ENCODE measurements around the gene CCDC88B.
A peak's percentile ranks its signal among the peaks of the same experiment; 100 is the strongest.

Gene CCDC88B

DNA sequence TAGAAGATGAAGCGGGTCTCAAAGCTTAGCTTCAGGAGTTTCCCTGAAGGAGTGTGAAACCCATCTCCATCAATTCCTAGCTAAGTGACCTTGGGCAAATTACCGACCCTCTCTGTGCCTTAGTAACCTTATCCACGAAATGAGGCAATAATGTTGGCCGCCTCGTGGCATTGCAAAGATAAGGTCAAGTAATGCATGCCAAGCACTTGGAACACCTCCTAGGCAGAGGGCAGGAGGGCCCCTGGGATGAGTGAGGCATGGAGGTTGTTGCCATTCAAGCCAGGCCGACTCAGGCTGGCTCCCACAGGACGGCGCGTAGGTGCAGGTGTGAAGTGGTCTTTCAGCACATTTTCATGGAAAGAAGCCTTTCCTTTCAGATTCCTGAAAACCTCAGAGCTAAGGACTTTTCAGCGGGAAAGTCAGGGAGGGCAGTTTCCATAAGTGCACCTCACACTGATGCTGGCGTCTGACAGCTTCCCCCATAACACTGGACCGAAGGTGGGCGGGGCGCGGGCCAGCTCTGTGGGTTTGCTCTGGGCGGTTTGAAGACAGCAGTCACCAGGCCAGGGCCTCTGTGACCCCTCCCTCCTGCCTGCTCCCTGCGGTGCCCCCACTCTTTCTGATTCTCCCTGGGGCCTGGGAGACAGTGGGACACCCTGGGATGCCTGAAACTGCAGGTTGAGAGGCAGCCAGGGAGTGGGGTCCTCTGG is 44.2 kb downstream of the CCDC88B start:
- no peak for DNase-seq

DNA sequence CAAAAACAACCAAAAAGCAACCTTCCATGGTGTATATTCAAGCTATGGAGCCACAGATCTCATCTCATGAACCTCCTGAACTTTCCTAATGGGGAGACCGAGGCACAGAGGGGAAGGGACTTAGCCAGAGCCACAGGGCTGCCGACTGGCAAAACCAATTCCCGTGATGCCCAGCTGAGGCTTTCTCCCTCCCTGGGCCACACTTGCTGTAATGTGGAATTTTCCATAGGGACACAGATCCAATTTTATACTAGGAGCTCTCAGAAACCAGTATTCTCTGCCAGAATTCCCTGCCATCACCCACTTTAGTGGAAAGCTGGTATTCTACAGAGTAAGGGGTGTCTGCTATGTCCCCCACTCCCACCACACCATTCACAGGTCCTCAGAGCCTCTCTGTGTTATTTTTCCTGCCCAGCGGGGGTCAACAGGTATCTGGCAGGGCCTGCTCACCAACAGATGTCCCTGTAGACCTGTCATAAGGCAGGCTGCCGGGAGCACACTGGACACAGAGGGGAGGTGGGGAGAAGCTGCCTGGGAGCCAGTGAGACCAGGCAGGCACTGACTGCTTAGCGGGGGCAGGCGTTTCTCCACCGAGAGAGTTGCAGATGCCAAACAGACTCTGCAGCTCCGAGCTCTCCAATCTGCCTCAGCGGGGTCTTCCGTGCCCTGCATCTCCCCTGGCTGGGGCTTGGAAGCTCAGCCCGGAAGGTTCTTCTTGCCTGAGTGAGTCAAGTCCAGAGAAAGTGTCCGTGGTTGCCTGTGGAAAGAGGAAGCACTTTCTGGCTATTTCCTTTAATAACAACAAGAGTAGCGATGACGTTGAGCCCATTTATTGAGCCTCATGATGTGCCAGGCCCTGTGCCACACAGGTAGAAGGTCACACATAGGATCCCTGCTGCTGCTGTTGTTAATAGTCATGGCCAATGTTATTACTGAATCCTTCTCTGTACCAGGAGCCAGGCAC is 45.3 kb downstream of the CCDC88B start:
- peak; percentile 46 for DNase-seq

DNA sequence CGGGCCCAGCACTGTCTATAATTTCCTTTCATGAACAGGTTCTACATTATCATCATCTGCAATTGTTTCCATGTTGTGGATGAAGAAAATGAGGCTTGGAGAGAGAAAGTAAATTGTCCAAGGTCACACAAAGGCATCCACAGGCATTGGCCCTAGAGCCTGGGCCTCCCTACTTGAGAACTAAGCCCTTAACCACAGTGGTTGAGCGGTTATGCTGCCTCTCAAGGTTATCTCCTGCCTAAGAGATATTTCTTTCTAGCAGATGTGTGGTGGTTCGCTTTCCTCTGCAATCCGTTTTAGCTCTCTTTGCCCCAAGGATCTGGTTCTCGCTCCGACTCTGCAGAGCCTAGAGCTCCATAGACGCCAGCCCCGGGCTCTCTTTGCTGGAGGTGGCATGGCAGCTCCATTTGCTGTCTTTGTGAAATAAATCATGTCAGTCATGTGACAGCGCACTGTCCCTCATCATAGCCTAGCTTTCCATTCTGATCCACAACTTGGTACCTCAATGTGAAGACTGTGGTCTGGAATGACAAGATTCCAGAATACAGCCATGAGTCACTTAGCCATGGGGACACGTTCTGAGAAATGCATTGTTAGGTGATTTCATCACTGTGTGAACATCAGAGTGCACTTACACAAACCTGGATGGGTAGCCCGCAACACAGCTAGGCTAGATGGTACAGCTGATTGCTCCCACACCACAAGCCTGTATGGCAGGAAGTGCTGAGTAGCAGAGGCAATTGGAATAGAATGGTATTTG is 46.1 kb downstream of the CCDC88B start:
- no peak for DNase-seq

GRCh38 chr11:64387916-64388315 is 47.9 kb downstream of the CCDC88B start:
- no peak for DNase-seq

DNA sequence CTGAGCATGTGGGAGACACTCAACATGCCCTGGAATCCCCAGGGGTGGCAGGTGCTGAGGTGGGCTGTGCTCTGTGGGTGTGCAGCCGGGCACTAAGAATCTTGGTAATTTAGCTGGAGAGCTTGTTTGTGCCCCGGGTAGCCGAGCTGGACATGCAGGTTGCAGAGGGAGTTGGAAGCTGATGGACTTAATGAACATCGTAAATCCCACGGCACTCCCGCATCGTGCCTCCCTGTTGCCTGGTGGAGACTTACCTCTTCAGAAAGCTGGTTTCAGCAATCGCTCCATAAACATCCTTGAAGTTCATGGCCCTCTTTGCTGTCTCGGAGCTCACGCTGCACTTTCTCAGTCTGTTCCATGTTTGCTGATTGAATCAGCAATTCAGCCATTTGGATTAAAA is 48.9 kb downstream of the CCDC88B start:
- no peak for DNase-seq

- no peak for DNase-seq
These were observed 49.8 kb downstream of the CCDC88B start for GRCh38 chr11:64389851-64390250.

- DNase-seq: no peak
These were observed 50.6 kb downstream of the CCDC88B start for GRCh38 chr11:64390558-64390957.

- no peak for DNase-seq
These were observed 51.8 kb downstream of the CCDC88B start for GRCh38 chr11:64391839-64392238.

- DNase-seq: no peak
These were observed 55.6 kb downstream of the CCDC88B start for GRCh38 chr11:64395545-64396078.

GRCh38 chr11:64396079-64396591 is 56.1 kb downstream of the CCDC88B start:
- DNase-seq: no peak

GRCh38 chr11:64400102-64400501 is 60.1 kb downstream of the CCDC88B start:
- DNase-seq: no peak

DNA sequence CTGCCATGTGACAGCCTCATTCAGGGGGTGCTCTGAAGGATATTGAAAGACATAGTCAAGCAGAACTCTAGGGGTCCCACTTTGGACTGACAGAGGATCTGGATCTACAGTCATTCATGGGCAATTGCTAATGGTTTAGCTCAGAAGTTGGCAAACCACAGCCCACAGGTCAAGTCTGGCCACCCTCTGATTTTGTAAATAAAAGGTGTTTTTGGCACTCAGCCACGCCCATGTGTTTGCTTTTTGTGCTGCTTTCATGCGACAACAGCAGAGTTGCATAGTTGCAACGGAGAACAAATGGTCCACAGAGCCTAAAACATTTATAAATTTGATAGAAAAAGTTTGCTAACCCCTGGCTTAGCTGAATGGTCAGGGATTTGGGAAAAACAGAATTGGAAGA is 60.7 kb downstream of the CCDC88B start:
- peak; percentile 55 for DNase-seq

- DNase-seq: no peak
These were observed 61.8 kb downstream of the CCDC88B start for GRCh38 chr11:64401775-64402174.

- no peak for DNase-seq
These were observed 63.1 kb downstream of the CCDC88B start for GRCh38 chr11:64403106-64403505.

- no peak for DNase-seq
These were observed 66.4 kb downstream of the CCDC88B start for GRCh38 chr11:64406221-64406946.
